C4-2B (cell line): ENCODE measurements around the gene ARHGEF4.

ENCODE experiments used
- CTCF ChIP-seq: fragments of 450-650 bp; conservative IDR thresholded peaks from 2 replicates; pipeline ENCODE4 v1.5.1; 2017; ENCODE audit warnings: mild to moderate bottlenecking
- ZFX ChIP-seq: fragments of 450-650 bp; IDR thresholded peaks from 2 replicates; pipeline ENCODE4 v1.6.1; 2017

GRCh38 chr2:130829015-130829414 is 7.7 kb upstream of the ARHGEF4 start:
- no peak for TF ChIP-seq CTCF
- TF ChIP-seq ZFX, result no peak
